COLO668 (cell line): ENCODE data around the gene SLC26A11.
"Not testable (repeated sequence)": the region's sequence is repeated elsewhere in the genome, so short reads cannot be mapped to it uniquely, and the experiment has no call there.

Experiments
- DNase-seq: peaks from one replicate; lab custom pipeline; 2025; ENCODE audit not compliant: unreplicated experiment; lab: John Stamatoyannopoulos, UW

Gene SLC26A11

DNA sequence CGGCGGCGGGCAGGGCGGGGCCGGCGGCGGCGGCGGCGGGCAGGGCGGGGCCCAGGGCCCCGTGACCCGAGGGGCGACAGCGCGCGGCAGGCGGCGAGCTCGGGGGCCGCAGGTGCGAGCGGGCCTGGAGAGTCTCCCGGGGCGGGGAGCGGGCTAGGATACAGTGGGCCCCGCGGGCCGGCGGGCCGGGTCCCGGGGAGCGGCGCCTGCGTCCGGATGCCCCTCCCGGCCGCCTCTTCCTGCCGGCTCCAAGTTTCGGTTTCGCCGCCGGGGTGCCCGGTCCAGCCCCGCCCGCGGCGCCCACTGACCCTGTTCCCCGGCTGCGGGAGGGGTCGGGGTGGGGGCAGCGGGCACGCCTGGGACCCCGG, 40.5 kb downstream of the SLC26A11 start, which contains the start of gene RNF213:
TSS of gene RNF213 (plus strand) at position 62 of the 368 bp plus-strand sequence. CDS start 2,830 bp downstream, outside the sequence.
- peak; percentile 57 for DNase-seq

DNA sequence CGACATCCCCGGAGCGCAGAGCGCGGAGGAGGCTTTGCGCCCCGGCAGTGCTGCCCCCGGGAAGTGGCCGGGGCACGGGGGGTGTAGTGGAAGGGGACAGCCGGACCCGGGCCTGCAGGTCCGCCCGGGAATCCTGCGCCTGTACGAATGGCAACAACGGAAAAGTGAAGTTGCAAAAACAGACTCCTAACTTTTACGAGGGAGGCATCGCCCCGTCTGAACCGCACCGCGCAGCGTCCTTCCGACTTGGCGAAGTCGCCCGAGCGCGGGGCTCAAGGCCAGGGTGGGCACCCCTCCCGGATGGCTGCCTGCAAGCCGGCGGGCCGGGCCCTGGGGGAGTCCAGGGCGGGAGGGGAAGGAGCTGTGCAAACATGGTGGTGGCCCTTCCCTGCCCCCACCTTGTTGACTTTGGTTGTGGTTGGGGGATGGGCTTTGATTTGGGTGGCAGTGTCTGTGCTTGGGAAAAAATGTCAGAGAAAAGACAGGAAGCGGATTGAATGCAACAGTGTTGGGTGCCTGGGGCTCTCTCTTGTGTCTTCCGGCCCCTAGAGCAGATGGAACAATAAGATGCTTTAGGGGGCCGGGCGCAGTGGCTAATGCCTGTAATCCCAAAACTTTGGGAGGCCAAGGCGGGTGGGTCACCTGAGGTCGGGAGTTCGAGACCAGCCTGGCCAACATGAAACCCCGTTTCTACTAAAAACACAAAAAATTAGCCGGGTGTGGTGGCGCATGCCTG, 41.1 kb downstream of the SLC26A11 start:
- peak; percentile 65 for DNase-seq

DNA sequence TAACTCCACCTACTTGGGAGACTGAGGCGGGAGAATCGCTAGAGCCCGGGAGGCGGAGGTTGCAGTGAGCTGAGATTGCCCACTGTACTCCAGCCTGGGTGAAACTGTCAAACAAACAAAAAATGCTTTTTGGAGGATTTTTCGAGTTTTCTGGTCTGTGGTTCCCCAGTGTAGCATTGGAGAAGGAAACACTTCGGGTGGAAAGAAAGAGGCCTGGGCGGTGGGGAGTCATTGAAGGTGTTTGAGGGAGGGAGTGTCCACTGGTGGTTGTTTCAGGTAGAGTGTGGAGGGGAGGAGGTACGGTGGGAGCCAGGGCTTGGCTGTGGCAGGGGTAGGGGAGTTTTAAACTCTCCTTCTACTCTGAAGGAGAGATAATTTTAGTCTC, 41.7 kb downstream of the SLC26A11 start:
- DNase-seq: no peak

DNA sequence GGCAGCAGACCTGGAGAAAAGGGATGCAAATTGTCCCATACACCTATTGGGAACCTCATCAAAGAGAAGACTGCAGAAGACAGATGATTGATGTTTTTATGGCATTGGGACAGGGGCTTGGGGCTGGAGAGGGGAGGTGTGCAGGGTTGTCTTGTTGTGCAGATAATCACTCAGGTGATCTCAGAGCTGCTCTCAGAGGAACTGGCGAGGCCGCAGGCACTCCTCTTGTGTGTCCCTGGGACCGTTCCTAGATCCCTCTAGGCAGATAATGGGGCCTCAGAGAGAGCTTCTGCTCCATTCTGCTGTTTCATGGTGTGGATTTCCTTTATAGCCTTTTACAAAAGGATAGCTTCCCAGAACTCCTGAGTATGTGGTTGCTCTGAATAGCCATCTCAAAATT, 42.1 kb downstream of the SLC26A11 start:
- DNase-seq: peak; percentile 4

DNA sequence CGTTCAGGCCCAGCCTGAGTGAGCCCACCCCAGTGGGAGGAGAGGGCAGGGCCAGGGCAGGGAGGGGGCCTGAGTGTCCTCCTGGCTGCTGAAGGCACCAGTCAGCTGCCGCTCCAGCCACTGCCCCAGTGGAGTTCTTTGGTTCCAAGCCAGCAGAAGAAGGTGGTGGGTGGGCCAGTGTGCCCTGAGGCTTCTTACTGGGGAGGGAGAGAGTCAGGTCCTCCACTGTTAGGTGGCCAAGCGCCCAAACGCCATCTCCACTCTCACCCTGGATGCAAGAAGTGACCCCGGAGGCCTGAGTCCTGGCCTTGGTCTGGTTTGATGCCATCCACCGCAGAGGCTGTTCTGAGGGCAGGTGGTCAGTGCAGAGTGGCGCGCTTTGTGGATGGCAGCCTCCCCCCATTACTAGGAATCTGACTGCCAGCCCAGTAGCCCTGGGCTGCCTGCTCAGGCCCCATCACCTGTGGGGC, 42.6 kb downstream of the SLC26A11 start:
- DNase-seq: no peak

DNA sequence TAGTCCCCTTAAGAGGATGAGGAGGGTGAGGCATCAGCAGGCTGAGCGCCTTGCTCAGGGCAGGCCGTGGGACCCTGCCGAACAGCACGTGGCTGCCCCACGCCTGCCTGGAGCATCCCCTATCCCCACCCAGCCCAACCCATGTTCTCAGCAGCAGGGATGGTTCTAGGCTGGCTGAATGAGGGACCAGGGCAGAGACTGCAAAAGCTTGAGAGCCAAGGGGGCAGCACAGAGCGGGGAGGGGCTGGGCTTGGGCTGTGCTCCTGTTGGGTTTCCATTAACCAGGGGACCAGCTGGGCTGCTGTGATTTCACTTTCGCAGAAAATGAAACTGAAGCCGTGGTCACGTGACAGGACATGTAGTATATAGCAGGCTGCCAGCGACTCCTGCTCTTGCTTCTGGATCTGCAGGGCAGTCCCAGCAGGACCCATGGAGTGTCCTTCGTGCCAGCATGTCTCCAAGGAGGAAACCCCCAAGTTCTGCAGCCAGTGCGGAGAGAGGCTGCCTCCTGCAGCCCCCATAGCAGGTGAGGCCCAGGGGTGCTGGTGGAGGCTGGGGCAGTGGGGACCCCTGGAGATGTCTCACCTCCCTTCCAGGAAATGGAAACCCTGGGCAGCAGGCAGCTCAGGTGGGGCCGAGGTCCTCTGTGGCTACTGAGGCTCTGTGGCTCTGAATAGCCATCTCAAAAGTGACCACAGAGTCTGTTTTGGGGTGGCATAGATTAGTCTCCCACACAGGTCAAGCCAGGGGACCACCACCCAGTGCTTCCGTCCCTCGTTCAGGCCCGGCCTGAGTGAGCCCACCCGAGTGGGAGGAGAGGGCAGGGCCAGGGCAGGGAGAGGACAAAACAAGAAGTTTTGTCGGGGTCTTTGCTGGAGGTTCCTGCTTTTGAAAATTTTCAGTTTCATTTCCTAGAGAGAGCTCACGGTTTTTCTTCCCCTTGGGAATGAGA, 43.3 kb downstream of the SLC26A11 start:
- peak; percentile 77 for DNase-seq

DNA sequence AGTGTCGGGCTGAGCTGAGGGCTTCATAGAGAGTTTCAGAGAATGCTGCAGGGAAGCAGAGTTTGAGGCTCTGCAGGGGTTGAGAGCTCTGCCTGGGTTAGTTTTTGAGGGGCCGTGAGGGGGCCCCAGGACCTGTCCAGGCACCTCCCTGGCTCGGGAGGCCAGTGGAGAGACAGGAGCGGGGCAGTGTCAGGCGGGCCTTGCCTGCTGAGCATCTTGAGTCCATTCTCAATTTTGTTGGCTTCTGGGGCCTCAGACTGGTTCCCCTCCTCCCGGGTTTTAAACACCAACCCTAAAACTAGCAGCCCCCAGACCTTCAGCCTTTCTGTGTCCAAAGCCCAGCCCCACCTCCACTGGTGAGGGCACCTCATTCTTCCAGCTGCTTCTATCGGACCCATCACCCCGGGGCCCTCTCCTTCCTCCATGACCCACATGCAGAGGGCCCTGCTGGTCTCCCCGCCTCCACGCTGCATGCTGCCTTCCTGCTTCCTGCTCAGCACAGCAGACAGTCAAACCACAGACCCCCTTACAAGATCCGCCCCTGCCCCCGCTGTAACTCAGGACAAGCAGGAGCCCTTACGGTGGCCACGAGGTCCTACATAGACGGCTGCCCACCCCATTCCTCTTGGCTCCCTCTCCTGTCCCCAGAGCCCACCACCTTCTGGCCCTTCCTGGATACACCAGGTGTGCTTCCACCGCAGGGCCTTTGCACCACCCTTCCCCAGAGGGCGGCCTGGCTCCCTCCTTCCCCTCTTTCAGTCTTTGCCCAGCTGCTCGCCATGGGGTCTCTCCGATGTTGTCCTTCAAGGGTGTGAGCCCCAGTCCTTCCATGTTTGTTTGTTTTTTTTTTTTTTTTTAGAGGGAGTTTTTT, 44.2 kb downstream of the SLC26A11 start:
- DNase-seq: no peak

DNA sequence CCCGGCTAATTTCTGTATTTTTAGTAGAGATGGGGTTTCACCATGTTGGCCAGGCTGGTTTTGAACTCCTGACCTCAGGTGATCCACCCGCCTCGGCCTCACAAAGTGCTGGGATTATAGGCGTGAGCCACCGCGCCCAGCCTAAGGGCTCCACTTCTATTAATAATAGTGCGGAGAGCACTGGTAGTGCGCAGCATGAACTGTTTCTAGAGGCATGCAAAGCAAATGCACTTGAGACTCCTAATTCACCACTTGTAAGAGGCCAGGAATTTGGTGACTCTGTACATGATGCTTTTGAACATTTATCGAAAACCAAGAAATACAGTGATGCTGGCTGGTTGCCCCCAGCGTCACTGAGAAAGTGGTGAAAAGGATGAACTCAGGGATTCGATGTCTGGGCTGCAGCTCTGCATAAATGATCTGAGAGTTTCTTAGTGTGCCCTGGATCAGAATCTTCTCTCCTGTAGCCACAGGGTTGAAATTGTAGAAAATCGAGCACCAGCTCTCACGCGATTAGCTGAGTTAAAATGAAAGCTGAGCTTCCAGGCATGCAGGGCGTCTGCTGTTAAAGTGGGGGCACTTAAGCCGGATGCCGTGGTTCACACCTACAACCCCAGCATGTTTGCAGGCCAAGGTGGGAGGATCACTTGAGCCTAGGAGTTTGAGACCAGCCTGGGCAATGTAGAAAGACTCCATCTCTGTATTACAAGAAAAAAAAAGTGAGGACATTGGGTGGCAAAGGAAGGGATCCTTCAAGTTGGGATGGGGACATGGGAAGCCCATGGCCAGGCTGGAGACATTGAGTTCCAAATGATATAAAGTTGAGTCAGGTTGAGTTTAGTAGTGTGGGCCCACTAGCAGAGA, 45.2 kb downstream of the SLC26A11 start:
- no peak for DNase-seq

DNA sequence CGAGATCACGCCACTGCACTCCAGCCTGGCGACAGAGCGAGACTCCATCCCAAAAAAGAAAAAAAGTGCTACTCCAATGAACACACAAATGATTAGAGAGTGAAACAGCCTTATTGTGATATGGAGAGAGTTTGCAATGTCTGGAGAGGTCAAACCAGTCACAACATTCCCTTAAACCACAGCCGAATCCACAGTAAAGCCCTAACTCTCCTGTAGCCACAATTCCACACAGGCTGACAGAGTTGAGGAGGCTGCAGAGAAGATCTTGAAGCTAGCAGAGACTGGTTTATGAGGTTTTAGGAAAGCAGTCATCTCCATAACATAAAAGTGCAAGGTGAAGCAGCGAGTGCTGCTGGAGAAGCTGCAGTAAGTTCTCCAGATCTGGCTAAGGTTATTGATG, 47.2 kb downstream of the SLC26A11 start:
- no peak for DNase-seq

DNA sequence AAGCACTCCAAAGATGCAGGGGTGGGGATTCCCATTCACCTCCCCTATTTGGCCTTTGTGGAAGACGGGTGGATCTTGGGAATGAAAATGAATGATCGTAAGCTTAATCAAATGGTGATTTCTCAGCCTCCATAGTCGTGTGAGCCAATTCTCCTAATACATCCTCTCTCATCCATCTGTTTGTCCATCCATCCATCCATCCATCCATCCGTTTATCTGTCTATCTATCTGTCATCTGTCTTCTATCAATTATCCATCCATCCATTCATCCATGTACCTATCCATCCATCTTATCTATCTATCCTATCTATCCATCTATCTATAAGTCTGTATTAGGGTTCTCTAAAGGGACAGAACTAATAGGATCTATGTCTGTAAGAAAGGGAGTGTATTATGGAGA, 48.2 kb downstream of the SLC26A11 start:
- no peak for DNase-seq

DNA sequence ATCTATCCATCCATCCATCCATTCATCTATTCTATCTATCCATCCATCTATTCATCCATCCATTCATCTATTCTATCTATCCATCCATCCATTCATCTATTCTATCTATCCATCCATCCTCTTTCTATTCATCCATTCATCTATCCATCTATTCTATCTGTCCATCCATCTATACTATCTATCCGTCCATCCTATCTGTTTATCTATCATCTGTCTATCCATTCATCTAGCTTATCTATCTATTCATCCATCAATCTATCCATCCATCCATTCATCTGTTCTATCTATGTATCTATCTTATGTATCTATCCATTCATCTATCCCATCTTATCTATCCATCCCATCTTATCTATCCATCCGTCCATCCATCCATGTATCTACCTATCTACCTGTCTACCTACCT, 49.2 kb downstream of the SLC26A11 start:
- no peak for DNase-seq

DNA sequence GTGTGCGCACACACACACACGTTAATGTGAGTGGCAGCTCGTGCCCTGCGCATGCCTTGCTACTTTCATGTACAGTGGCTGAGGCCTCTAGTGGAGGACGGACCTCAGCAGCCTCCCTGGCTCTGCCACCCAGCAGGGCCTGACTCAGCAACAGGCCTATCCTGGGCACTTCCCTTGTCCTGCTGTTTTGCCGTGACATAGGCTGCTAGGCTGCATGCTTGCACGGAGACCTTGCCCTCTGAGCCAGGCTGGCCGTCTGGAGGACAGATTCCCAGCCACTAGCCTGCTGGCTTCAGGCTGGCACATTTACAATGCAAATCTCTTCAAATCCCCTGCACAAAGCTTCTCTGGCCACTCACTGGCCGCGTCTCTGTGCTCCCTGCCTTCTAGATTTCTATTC, 49.9 kb downstream of the SLC26A11 start:
- DNase-seq: no peak

DNA sequence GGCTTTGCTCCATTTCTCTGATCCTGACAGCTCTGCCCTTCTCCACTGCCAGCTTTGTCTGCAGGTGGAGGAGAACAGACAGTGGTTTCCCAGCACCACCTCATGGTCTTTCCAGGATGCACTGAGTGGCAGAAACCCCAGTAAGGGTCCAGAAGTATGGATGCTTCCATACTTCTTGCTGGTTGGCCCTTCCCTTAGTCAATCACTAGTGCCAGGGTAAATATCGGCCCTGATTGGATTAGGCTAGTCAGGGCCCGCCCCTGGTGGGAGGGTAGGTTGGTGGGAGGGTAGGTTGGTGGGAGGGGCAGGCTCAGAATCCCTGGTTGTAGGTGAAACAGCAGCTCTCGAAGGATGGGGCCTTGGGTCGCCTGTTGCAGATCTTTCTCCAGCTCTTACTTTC, 50.6 kb downstream of the SLC26A11 start:
- peak; percentile 9 for DNase-seq

DNA sequence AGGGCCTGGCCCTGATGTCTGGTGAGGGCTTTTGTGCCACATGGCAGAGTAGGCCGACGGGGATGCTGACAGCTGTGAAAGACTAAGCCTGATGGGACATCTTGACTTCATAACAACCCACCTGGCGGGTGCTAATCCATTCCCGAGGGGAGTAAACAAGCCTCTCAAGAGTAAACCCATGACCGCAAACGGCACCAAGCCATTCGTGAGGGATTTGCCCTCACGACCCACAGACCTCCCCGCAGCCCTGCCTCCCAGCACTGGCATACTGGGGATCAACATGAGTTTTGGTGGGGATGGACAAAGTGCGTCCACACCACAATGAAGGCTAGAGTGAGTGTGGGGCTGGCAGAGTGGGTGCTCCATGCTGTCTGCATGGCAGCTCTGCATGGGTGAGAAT, 52.1 kb downstream of the SLC26A11 start:
- peak; percentile 8 for DNase-seq

DNA sequence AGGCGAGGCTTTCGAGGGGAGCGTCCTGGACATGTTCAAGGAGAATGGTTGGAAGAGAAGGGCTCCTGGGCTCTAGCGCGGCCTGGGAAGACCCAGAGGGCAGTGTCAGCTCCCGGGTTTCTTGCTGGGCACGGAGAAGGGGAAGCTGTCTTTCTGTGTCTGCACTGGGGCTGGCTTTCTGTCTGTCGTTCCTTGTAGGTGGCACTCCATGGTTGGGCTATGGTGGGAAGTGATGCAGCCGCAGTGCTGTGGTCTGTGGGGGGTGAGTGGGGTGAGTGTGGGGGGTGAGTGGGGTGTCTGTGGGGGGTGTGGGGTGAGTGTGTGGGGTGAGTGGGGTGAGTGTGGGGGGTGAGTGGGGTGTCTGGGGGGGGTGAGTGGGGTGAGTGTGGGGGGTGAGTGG, 54.1 kb downstream of the SLC26A11 start:
- DNase-seq: no peak

DNA sequence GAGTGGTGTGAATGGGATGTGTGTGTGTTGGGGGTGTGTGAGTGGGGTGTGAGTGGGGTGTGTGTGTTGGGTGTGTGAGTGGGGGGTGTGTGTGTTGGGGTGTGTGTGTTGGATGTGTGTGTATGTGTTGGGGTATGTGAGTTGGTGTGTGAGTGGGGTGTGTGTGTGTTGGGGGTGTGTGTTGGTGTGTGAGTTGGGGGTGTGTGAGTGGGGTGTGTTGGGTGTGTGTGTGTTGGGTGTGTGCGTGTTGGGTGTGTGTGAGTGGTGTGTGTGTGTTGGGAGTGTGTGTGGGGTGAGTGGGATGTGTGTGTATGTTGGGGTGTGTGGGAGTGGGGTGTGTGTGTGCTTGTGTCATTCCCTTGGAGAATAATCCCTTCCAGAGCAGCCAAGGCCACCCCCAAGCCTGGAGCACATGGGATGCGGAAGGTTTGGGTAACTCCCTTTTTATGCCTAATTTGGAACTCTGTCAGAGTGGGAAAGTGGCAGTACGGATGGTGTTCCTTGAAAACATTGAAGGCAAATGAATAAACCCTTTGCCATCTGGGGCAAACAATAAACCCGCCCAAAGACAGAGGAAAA, 54.7 kb downstream of the SLC26A11 start:
- no peak for DNase-seq

DNA sequence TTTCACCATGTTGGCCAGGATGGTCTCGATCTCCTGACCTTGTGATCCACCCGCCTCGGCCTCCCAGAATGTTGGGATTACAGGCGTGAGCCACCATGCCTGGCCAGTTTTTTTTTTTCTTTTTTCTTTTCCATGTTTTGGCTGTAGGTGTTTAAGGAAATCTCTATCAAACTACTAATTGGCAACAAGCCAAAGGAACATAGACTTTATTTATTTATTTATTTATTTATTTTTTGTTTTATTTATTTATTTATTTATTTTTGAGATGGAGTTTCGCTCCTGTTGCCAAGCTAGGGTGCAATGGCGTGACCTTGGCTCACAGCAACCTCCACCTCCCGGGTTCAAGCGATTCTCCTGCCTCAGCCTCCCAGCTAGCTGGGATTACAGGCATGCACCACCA, 55.6 kb downstream of the SLC26A11 start:
- not testable (repeated sequence) for DNase-seq

DNA sequence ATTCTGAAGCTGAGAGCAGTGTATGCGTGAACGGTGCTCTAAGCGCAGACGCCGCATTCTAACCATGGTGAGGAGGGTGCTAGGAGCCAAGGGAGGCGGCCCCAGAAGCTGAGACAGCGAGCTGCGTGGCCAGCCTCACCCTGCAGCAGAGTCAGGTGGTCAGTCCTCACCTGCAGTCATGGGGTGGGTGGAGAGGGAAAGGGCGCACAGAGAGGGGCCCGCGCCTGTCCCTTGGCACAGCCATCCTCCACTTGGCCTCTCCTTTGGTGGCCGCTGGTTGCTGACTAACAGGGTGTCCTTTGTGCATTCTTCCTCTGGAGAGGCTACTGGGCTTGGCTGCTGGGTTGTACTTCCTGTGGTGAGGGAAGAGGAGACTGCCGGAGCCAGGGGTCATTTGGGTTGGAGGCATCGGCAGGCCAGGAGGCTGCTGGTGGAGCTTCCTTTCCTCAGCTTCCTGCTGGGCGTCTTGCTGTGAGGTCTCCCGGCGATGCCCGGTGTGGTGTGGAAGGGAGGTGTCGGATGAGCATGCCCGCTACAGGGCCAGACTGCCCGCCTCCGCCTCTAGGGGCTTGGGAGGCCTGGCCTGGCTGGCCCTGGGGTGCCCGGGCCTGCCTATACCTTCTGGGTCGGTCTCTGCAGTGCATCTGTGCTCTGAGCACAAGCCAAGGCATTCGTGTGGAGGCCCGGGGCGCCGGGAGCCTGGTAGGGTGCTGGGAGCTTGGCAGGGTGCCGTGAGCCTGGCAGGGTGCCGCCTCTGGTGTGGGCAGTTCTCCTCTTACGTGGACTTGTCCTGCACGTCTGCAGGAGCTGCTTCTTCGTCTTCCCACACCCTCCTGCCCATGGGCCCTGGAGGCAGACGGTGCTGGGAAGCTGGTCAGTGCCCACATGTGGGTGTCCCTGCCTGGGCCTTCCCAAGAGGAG, 57.8 kb downstream of the SLC26A11 start:
- DNase-seq: no peak

DNA sequence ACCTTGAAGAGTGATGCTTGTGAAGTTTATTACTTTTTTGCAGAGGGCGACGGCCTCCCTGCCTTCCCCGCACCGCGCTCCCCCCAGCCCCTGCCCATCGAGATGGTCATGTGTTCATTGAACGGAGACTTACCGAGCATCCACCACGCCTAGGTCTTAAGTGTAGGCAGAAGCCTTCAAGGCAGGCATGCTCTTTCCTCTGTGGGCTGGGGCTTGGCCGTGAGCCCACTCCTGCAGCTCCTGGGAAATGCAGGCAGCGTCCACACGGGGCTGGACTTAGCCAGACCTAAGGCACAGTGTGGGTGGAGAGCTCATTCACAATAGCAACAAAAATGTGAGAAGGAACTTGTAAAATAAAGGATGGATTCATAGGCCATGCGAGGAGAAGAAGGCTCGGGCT, 59.7 kb downstream of the SLC26A11 start:
- DNase-seq: no peak
